Esophagus muscularis mucosa (tissue), 4 donors: ENCODE results near the gene C11orf24. TPM values are rescaled to one million over a fixed set of nuclear protein-coding genes. Genes with fewer than 3 reads are reported as not detected.
"Not testable (repeated sequence)": the region's sequence is repeated elsewhere in the genome, so short reads cannot be mapped to it uniquely, and the experiment has no call there.

Experiments used
- DNase-seq: peaks from one replicate; pipeline ENCODE4 v3.0.0-alpha.2; 2017; ENCODE audit errors: extremely low spot score
- H3K27ac ChIP-seq, 4 donors: fragments of 200-600 bp; sonication (generic); replicated peaks in 1 of 4; 1 replicate in 3 of 4; 2 replicates in 1 of 4; pipeline ENCODE4 v1.5.1; 2016 to 2019; ENCODE audit warnings: mild to moderate bottlenecking in 1 of 4
- H3K27me3 ChIP-seq, 4 donors: fragments of 200-600 bp; sonication (generic); one replicate each; pipeline versions ENCODE4 v1.5.1 to v1.6.0; 2016 to 2019
- H3K36me3 ChIP-seq, 4 donors: fragments of 200-600 bp; sonication (generic); one replicate each; pipeline ENCODE4 v1.5.1; 2016 to 2019
- H3K4me1 ChIP-seq, 4 donors: fragments of 200-600 bp; sonication (generic); one replicate each; pipeline ENCODE4 v1.5.1; 2016 to 2019
- H3K4me3 ChIP-seq, 4 donors: fragments of 200-600 bp; sonication (generic); 1 replicate in 2 of 4; 2 replicates in 2 of 4; pipeline ENCODE4 v1.5.1; 2016 to 2019; ENCODE audit warnings: mild to moderate bottlenecking in 4 of 4, moderate library complexity in 1 of 4
- H3K9me3 ChIP-seq, 4 donors: fragments of 200-600 bp; sonication (generic); 1 replicate in 3 of 4; 2 replicates in 1 of 4; pipeline ENCODE4 v1.5.1; 2016 to 2019
- CTCF ChIP-seq, 3 experiments: fragments of 200-600 bp in 2 of 3; fragments of 450-650 bp in 1 of 3; sonication (generic) in 2 of 3; IDR thresholded peaks; one replicate each; pipeline ENCODE4 v1.5.1; 2017 to 2019; ENCODE audit warnings: antibody characterized with exemption in 3 of 3, mild to moderate bottlenecking in 2 of 3, moderate library complexity in 1 of 3
- EP300 ChIP-seq: sonication (generic); formaldehyde crosslinking; IDR thresholded peaks from one replicate; pipeline ENCODE4 v1.6.1; 2017; ENCODE audit warnings: antibody characterized with exemption
- POLR2A ChIP-seq: fragments of 450-650 bp; IDR thresholded peaks from one replicate; pipeline ENCODE4 v1.6.1; 2017; ENCODE audit warnings: antibody characterized with exemption, moderate library complexity, mild to moderate bottlenecking, low read depth
- POLR2AphosphoS5 ChIP-seq, 2 donors: sonication (generic); formaldehyde crosslinking; IDR thresholded peaks; one replicate each; pipeline ENCODE4 v1.6.1; 2017; ENCODE audit warnings: antibody characterized with exemption in 2 of 2
- WGBS: methylation state at CpG from one replicate; pipeline ENCODE4 v1.1.5; 2018; 5-methylcytosine and 5-hydroxymethylcytosine counted together
- intact Hi-C: fragments of 100-400 bp; cut with DNase I; formaldehyde crosslinking; loops from one replicate; pipeline ENCODE4 v1.15.1; 2023
- total RNA-seq, 4 donors: library from RNA; depleted of rRNA; stranded (reverse); fragments of >200 nt; gene quantifications; one replicate each; pipeline versions ENCODE4 v1.1.0 to v1.2.1, GENCODE V29; 2016

C11orf24 gene
- total RNA-seq, 4 donors from 2014 or later = 27.0 to 41.5 (median 31.5) TPM

GRCh38 chr11:68251765-68252164 lies 20.0 kb downstream of the C11orf24 start:
- DNase-seq = no peak
- no peak for TF ChIP-seq CTCF (IDR thresholded peaks at IDR 0.05)
- TF ChIP-seq POLR2A = no peak
- no peak for TF ChIP-seq EP300
- TF ChIP-seq POLR2AphosphoS5 (IDR thresholded peaks at IDR 0.05) = no peak
- H3K4me1 ChIP-seq = peaks cover 0 to 5% (median 2%) of the 10 kb centered on the region in 4 donors
- intact Hi-C loops = no loop called here
- WGBS = 68% methylated on average over 3 of the region's 3 CpGs
- no peaks in the 10 kb centered on the region for H3K27me3 ChIP-seq
- H3K27ac ChIP-seq = no peak overlapping the region
- H3K9me3 ChIP-seq = no peaks in the 10 kb centered on the region
- H3K36me3 ChIP-seq = no peaks in the 10 kb centered on the region
- no peak overlapping the region for H3K4me3 ChIP-seq

GRCh38 chr11:68244912-68245311 lies 26.9 kb downstream of the C11orf24 start:
- H3K9me3 ChIP-seq, H3K27me3 ChIP-seq, intact Hi-C loops, DNase-seq, H3K36me3 ChIP-seq, H3K4me1 ChIP-seq, H3K4me3 ChIP-seq, H3K27ac ChIP-seq: not testable (repeated sequence)
- WGBS = 83% methylated on average over 5 of the region's 5 CpGs

- H3K27me3 ChIP-seq, H3K9me3 ChIP-seq, H3K36me3 ChIP-seq, H3K27ac ChIP-seq, H3K4me3 ChIP-seq, DNase-seq, H3K4me1 ChIP-seq, intact Hi-C loops: not testable (repeated sequence)
- 95% methylated on average over 1 of the region's 1 CpG for WGBS
These were observed 27.9 kb downstream of the C11orf24 start for GRCh38 chr11:68243847-68244246.

- Histone ChIP-seq H3K4me1 (no peaks in the 10 kb centered on the region), H3K4me3 (no peak overlapping the region), H3K27me3 (peaks cover 0 to 3% (median 0%) of the 10 kb centered on the region in 4 donors), H3K36me3 (no peaks in the 10 kb centered on the region), H3K9me3 (no peaks in the 10 kb centered on the region), H3K27ac (no peak overlapping the region)
- intact Hi-C loops = no loop called here
- TF ChIP-seq EP300 (no peak), POLR2AphosphoS5 (IDR thresholded peaks at IDR 0.05) (no peak), POLR2A (no peak), CTCF (IDR thresholded peaks at IDR 0.05) (no peak)
- 92% methylated on average over 2 of the region's 2 CpGs for WGBS
- DNase-seq = no peak
These were observed 29.2 kb downstream of the C11orf24 start for GRCh38 chr11:68242616-68243015.

- Histone ChIP-seq H3K4me1 (no peaks in the 10 kb centered on the region), H3K27me3 (no peaks in the 10 kb centered on the region), H3K36me3 (no peaks in the 10 kb centered on the region), H3K4me3 (no peak overlapping the region), H3K27ac (no peak overlapping the region), H3K9me3 (no peaks in the 10 kb centered on the region)
- TF ChIP-seq POLR2A (no peak), POLR2AphosphoS5 (IDR thresholded peaks at IDR 0.05) (no peak), EP300 (no peak), CTCF (IDR thresholded peaks at IDR 0.05) (no peak)
- no peak for DNase-seq
- 85% methylated on average over 7 of the region's 7 CpGs for WGBS
- intact Hi-C loops = no loop called here
These were observed 40.2 kb downstream of the C11orf24 start for GRCh38 chr11:68231621-68232020.

GRCh38 chr11:68229601-68230000 lies 42.2 kb downstream of the C11orf24 start:
- no peaks in the 10 kb centered on the region for H3K27me3 ChIP-seq
- no peak overlapping the region for H3K27ac ChIP-seq
- H3K9me3 ChIP-seq = no peaks in the 10 kb centered on the region
- H3K36me3 ChIP-seq = no peaks in the 10 kb centered on the region
- no peak overlapping the region for H3K4me3 ChIP-seq
- no peak for TF ChIP-seq CTCF (IDR thresholded peaks at IDR 0.05)
- TF ChIP-seq POLR2AphosphoS5 (IDR thresholded peaks at IDR 0.05) = no peak
- no peak for TF ChIP-seq POLR2A
- TF ChIP-seq EP300 = no peak
- intact Hi-C loops = no loop called here
- no peak for DNase-seq
- no peaks in the 10 kb centered on the region for H3K4me1 ChIP-seq
- 66% methylated on average over 1 of the region's 1 CpG for WGBS
